ENCODE data around the gene POP5.
"Not testable (repeated sequence)": the region's sequence is repeated elsewhere in the genome, so short reads cannot be mapped to it uniquely, and the experiment has no call there.

POP5 gene

GRCh38 chr12:120540445-120540844 is 40.8 kb downstream of the POP5 start:
- DNase-seq (ENCODE audit: low read depth in 1 of 2, low spot score in 1 of 2): no peak
- in situ Hi-C loops (cut with HindIII; ENCODE audit: low pct_unique_long_range_greater_than_20kb, low sequenced_read_pairs): no loop called here
- TF ChIP-seq JUND (IDR thresholded peaks at IDR 0.05; ENCODE audit: low read depth): no peak

- no peak for TF ChIP-seq JUND (IDR thresholded peaks at IDR 0.05; ENCODE audit: low read depth)
- in situ Hi-C loops (cut with HindIII; ENCODE audit: low pct_unique_long_range_greater_than_20kb, low sequenced_read_pairs): no loop called here
- no peak for DNase-seq (ENCODE audit: low read depth in 1 of 2, low spot score in 1 of 2)
Observed at GRCh38 chr12:120539303-120539702, 41.9 kb downstream of the POP5 start.

GRCh38 chr12:120538281-120539156 is 42.7 kb downstream of the POP5 start:
- DNase-seq (ENCODE audit: low read depth in 1 of 2, low spot score in 1 of 2): peak in 1 of 2 experiments; percentile 65
- in situ Hi-C loops (cut with HindIII; ENCODE audit: low pct_unique_long_range_greater_than_20kb, low sequenced_read_pairs): no loop called here
- no peak for TF ChIP-seq JUND (IDR thresholded peaks at IDR 0.05; ENCODE audit: low read depth)

- no peak for TF ChIP-seq JUND (IDR thresholded peaks at IDR 0.05; ENCODE audit: low read depth)
- DNase-seq (ENCODE audit: low read depth in 1 of 2, low spot score in 1 of 2): no peak
- in situ Hi-C loops (cut with HindIII; ENCODE audit: low pct_unique_long_range_greater_than_20kb, low sequenced_read_pairs): no loop called here
Observed at GRCh38 chr12:120537856-120538220, 43.4 kb downstream of the POP5 start.

GRCh38 chr12:120536064-120536791 is 45.0 kb downstream of the POP5 start:
- TF ChIP-seq JUND (IDR thresholded peaks at IDR 0.05; ENCODE audit: low read depth): no peak
- peak; percentile 61 to 62 for DNase-seq (ENCODE audit: low read depth in 1 of 2, low spot score in 1 of 2)
- in situ Hi-C loops (cut with HindIII; ENCODE audit: low pct_unique_long_range_greater_than_20kb, low sequenced_read_pairs): no loop called here

- TF ChIP-seq JUND (IDR thresholded peaks at IDR 0.05; ENCODE audit: low read depth): no peak
- DNase-seq (ENCODE audit: low read depth in 1 of 2, low spot score in 1 of 2): peak; percentile 43 to 47
- in situ Hi-C loops (cut with HindIII; ENCODE audit: low pct_unique_long_range_greater_than_20kb, low sequenced_read_pairs): no loop called here
Observed at GRCh38 chr12:120534703-120535655, 46.2 kb downstream of the POP5 start.

- peak; percentile 93 to 98 for DNase-seq (ENCODE audit: low read depth in 1 of 2, low spot score in 1 of 2)
- TF ChIP-seq JUND (IDR thresholded peaks at IDR 0.05; ENCODE audit: low read depth): no peak
- in situ Hi-C loops (cut with HindIII; ENCODE audit: low pct_unique_long_range_greater_than_20kb, low sequenced_read_pairs): no loop called here
Observed at GRCh38 chr12:120534203-120534702, 46.9 kb downstream of the POP5 start, which contains the start of gene RNF10. TSS of gene RNF10 (plus strand) at chr12:120534356. CDS start at chr12:120534812, 456 bp downstream.

GRCh38 chr12:120532701-120533238 is 48.4 kb downstream of the POP5 start:
- in situ Hi-C loops (cut with HindIII; ENCODE audit: low pct_unique_long_range_greater_than_20kb, low sequenced_read_pairs): no loop called here
- no peak for DNase-seq (ENCODE audit: low read depth in 1 of 2, low spot score in 1 of 2)
- no peak for TF ChIP-seq JUND (IDR thresholded peaks at IDR 0.05; ENCODE audit: low read depth)

GRCh38 chr12:120530418-120530761 is 50.8 kb downstream of the POP5 start:
- in situ Hi-C loops (cut with HindIII; ENCODE audit: low pct_unique_long_range_greater_than_20kb, low sequenced_read_pairs); DNase-seq (ENCODE audit: low read depth in 1 of 2, low spot score in 1 of 2): not testable (repeated sequence)

- no peak for TF ChIP-seq JUND (IDR thresholded peaks at IDR 0.05; ENCODE audit: low read depth)
- DNase-seq (ENCODE audit: low read depth in 1 of 2, low spot score in 1 of 2): peak; percentile 69 to 86
- in situ Hi-C loops (cut with HindIII; ENCODE audit: low pct_unique_long_range_greater_than_20kb, low sequenced_read_pairs): no loop called here
Observed at GRCh38 chr12:120529641-120530417, 51.4 kb downstream of the POP5 start.

GRCh38 chr12:120528861-120529525 is 52.2 kb downstream of the POP5 start, which contains the start of gene COQ5:
TSS of gene COQ5 (minus strand) at chr12:120529158. CDS start at chr12:120529141, 17 bp downstream.
- DNase-seq (ENCODE audit: low read depth in 1 of 2, low spot score in 1 of 2): peak; percentile 64 to 89
- in situ Hi-C loops (cut with HindIII; ENCODE audit: low pct_unique_long_range_greater_than_20kb, low sequenced_read_pairs): no loop called here
- TF ChIP-seq JUND (IDR thresholded peaks at IDR 0.05; ENCODE audit: low read depth): no peak; the same call in 1 of the 2 replicates

Measured in T47D (cell line).